ENCODE results near the gene DZIP3. TPM values are rescaled to one million over a fixed set of nuclear protein-coding genes. Genes with fewer than 3 reads are reported as not detected.
"Not testable (repeated sequence)": the region's sequence is repeated elsewhere in the genome, so short reads cannot be mapped to it uniquely, and the experiment has no call there.

The DZIP3 gene
- total and polyA plus RNA-seq, 4 donors = 0.38 to 15.5 (median 7.1) TPM

- Histone ChIP-seq H3K27me3 (ENCODE audit: control insufficient read depth in 1 of 2, insufficient read depth in 2 of 2, low read length in 1 of 2) (no peaks in the 10 kb centered on the region), H3K27ac (ENCODE audit: low read depth in 1 of 2, low read length in 2 of 2) (no peak overlapping the region), H3K9me3 (ENCODE audit: control insufficient read depth, low read length) (no peaks in the 10 kb centered on the region), H3K4me1 (ENCODE audit: control insufficient read depth in 1 of 2, insufficient read depth in 2 of 2, low read length in 2 of 2) (no peaks in the 10 kb centered on the region), H3K36me3 (ENCODE audit: control insufficient read depth in 1 of 2, insufficient read depth in 2 of 2, low read length in 1 of 2) (peaks cover 0 to 4% of the 10 kb centered on the region in 2 donors), H3K4me3 (ENCODE audit: low read length in 2 of 2) (no peak overlapping the region)
- 15 to 33% methylated on average over 2 of the region's 2 CpGs for WGBS, 2 donors
- ATAC-seq (ENCODE audit: low FRiP score) (no peak), DNase-seq (no peak)
- intact Hi-C loops (cut with DNase I) = loop anchor here (5.0 to 10.0 kb wide), 2 partner anchors 253 to 256 kb away; no protein-coding TSS in a partner anchor
Measured at GRCh38 chr3:108661699-108662098, 72.2 kb downstream of the DZIP3 start.

GRCh38 chr3:108662142-108662738, 72.7 kb downstream of the DZIP3 start:
- 17 to 19% methylated on average over 6 of the region's 6 CpGs for WGBS, 2 donors

GRCh38 chr3:108664266-108664665, 74.7 kb downstream of the DZIP3 start:
- intact Hi-C loops (cut with DNase I) = loop anchor here (5.0 to 10.0 kb wide), 2 partner anchors 251 to 253 kb away; no protein-coding TSS in a partner anchor
- DNase-seq = no peak
- Histone ChIP-seq H3K27me3 (ENCODE audit: control insufficient read depth in 1 of 2, insufficient read depth in 2 of 2, low read length in 1 of 2) (no peaks in the 10 kb centered on the region), H3K9me3 (ENCODE audit: control insufficient read depth, low read length) (no peaks in the 10 kb centered on the region), H3K27ac (ENCODE audit: low read depth in 1 of 2, low read length in 2 of 2) (no peak overlapping the region), H3K4me1 (ENCODE audit: control insufficient read depth in 1 of 2, insufficient read depth in 2 of 2, low read length in 2 of 2) (no peaks in the 10 kb centered on the region), H3K4me3 (ENCODE audit: low read length in 2 of 2) (no peak overlapping the region), H3K36me3 (ENCODE audit: control insufficient read depth in 1 of 2, insufficient read depth in 2 of 2, low read length in 1 of 2) (peaks cover 0 to 4% of the 10 kb centered on the region in 2 donors)
- ATAC-seq (ENCODE audit: low FRiP score) = no peak
- WGBS, 2 donors = 95 to 97% methylated on average over 1 of the region's 1 CpG

More at GRCh38 chr3:108662142-108662738, 72.7 kb downstream of the DZIP3 start:
- Histone ChIP-seq H3K4me1 (ENCODE audit: control insufficient read depth in 1 of 2, insufficient read depth in 2 of 2, low read length in 2 of 2) (no peaks in the 10 kb centered on the region), H3K9me3 (ENCODE audit: control insufficient read depth, low read length) (no peaks in the 10 kb centered on the region), H3K4me3 (ENCODE audit: low read length in 2 of 2) (no peak overlapping the region), H3K27ac (ENCODE audit: low read depth in 1 of 2, low read length in 2 of 2) (no peak overlapping the region), H3K36me3 (ENCODE audit: control insufficient read depth in 1 of 2, insufficient read depth in 2 of 2, low read length in 1 of 2) (peaks cover 0 to 4% of the 10 kb centered on the region in 2 donors), H3K27me3 (ENCODE audit: control insufficient read depth in 1 of 2, insufficient read depth in 2 of 2, low read length in 1 of 2) (no peaks in the 10 kb centered on the region)
- peak; percentile 86 for ATAC-seq (ENCODE audit: low FRiP score)
- intact Hi-C loops (cut with DNase I) = loop anchor here (5.0 to 10.0 kb wide), 2 partner anchors 253 to 255 kb away; no protein-coding TSS in a partner anchor
- DNase-seq = no peak

- intact Hi-C loops (cut with DNase I) = loop anchor here in 1 of 2 donors (10.0 kb wide), 1 partner anchor 247 kb away; no protein-coding TSS in a partner anchor
- Histone ChIP-seq H3K36me3 (ENCODE audit: control insufficient read depth in 1 of 2, insufficient read depth in 2 of 2, low read length in 1 of 2) (peaks cover 3 to 6% of the 10 kb centered on the region in 2 donors), H3K4me3 (ENCODE audit: low read length in 2 of 2) (no peak overlapping the region), H3K4me1 (ENCODE audit: control insufficient read depth in 1 of 2, insufficient read depth in 2 of 2, low read length in 2 of 2) (no peaks in the 10 kb centered on the region), H3K27ac (ENCODE audit: low read depth in 1 of 2, low read length in 2 of 2) (no peak overlapping the region), H3K9me3 (ENCODE audit: control insufficient read depth, low read length) (no peaks in the 10 kb centered on the region), H3K27me3 (ENCODE audit: control insufficient read depth in 1 of 2, insufficient read depth in 2 of 2, low read length in 1 of 2) (no peaks in the 10 kb centered on the region)
- no peak for DNase-seq
- ATAC-seq (ENCODE audit: low FRiP score) = no peak
- WGBS, 2 donors = 0% methylated on average over 1 of the region's 1 CpG
Measured at GRCh38 chr3:108667312-108667711, 77.8 kb downstream of the DZIP3 start.

- H3K36me3 ChIP-seq (ENCODE audit: control insufficient read depth in 1 of 2, insufficient read depth in 2 of 2, low read length in 1 of 2) = peaks cover 3 to 5% of the 10 kb centered on the region in 2 donors
- intact Hi-C loops (cut with DNase I) = loop anchor here in 1 of 2 donors (10.0 kb wide), 1 partner anchor 246 kb away; no protein-coding TSS in a partner anchor
- H3K4me1 ChIP-seq (ENCODE audit: control insufficient read depth in 1 of 2, insufficient read depth in 2 of 2, low read length in 2 of 2) = no peaks in the 10 kb centered on the region
- H3K4me3 ChIP-seq (ENCODE audit: low read length in 2 of 2) = no peak overlapping the region
- no peak for ATAC-seq (ENCODE audit: low FRiP score)
- no peak for DNase-seq
- no peaks in the 10 kb centered on the region for H3K9me3 ChIP-seq (ENCODE audit: control insufficient read depth, low read length)
- no peaks in the 10 kb centered on the region for H3K27me3 ChIP-seq (ENCODE audit: control insufficient read depth in 1 of 2, insufficient read depth in 2 of 2, low read length in 1 of 2)
- H3K27ac ChIP-seq (ENCODE audit: low read depth in 1 of 2, low read length in 2 of 2) = no peak overlapping the region
Measured at GRCh38 chr3:108669208-108669607, 79.7 kb downstream of the DZIP3 start.

GRCh38 chr3:108672701-108673100, 83.2 kb downstream of the DZIP3 start:
- ATAC-seq (ENCODE audit: low FRiP score) = no peak
- H3K4me3 ChIP-seq (ENCODE audit: low read length in 2 of 2) = no peak overlapping the region
- peaks cover 2 to 6% of the 10 kb centered on the region in 2 donors for H3K36me3 ChIP-seq (ENCODE audit: control insufficient read depth in 1 of 2, insufficient read depth in 2 of 2, low read length in 1 of 2)

GRCh38 chr3:108673988-108674661, 84.6 kb downstream of the DZIP3 start:
- no peak for ATAC-seq (ENCODE audit: low FRiP score)
- DNase-seq = no peak
- 85 to 89% methylated on average over 3 of the region's 3 CpGs for WGBS, 2 donors
- Histone ChIP-seq H3K4me1 (ENCODE audit: control insufficient read depth in 1 of 2, insufficient read depth in 2 of 2, low read length in 2 of 2) (no peaks in the 10 kb centered on the region), H3K9me3 (ENCODE audit: control insufficient read depth, low read length) (no peaks in the 10 kb centered on the region), H3K27ac (ENCODE audit: low read depth in 1 of 2, low read length in 2 of 2) (no peak overlapping the region), H3K27me3 (ENCODE audit: control insufficient read depth in 1 of 2, insufficient read depth in 2 of 2, low read length in 1 of 2) (no peaks in the 10 kb centered on the region), H3K36me3 (ENCODE audit: control insufficient read depth in 1 of 2, insufficient read depth in 2 of 2, low read length in 1 of 2) (peaks cover 2 to 10% of the 10 kb centered on the region in 2 donors), H3K4me3 (ENCODE audit: low read length in 2 of 2) (no peak overlapping the region)
- intact Hi-C loops (cut with DNase I) = no loop called here

More at GRCh38 chr3:108672701-108673100, 83.2 kb downstream of the DZIP3 start:
- no peak for DNase-seq
- intact Hi-C loops (cut with DNase I) = no loop called here
- H3K4me1 ChIP-seq (ENCODE audit: control insufficient read depth in 1 of 2, insufficient read depth in 2 of 2, low read length in 2 of 2) = no peaks in the 10 kb centered on the region
- H3K27me3 ChIP-seq (ENCODE audit: control insufficient read depth in 1 of 2, insufficient read depth in 2 of 2, low read length in 1 of 2) = no peaks in the 10 kb centered on the region
- H3K27ac ChIP-seq (ENCODE audit: low read depth in 1 of 2, low read length in 2 of 2) = no peak overlapping the region
- H3K9me3 ChIP-seq (ENCODE audit: control insufficient read depth, low read length) = no peaks in the 10 kb centered on the region

GRCh38 chr3:108677811-108678210, 88.3 kb downstream of the DZIP3 start:
- no peaks in the 10 kb centered on the region for H3K9me3 ChIP-seq (ENCODE audit: control insufficient read depth, low read length)
- no peaks in the 10 kb centered on the region for H3K4me1 ChIP-seq (ENCODE audit: control insufficient read depth in 1 of 2, insufficient read depth in 2 of 2, low read length in 2 of 2)
- intact Hi-C loops (cut with DNase I) = no loop called here
- H3K27ac ChIP-seq (ENCODE audit: low read depth in 1 of 2, low read length in 2 of 2) = no peak overlapping the region
- ATAC-seq (ENCODE audit: low FRiP score) = no peak
- H3K4me3 ChIP-seq (ENCODE audit: low read length in 2 of 2) = no peak overlapping the region
- DNase-seq = no peak
- peaks cover 0 to 6% of the 10 kb centered on the region in 2 donors for H3K36me3 ChIP-seq (ENCODE audit: control insufficient read depth in 1 of 2, insufficient read depth in 2 of 2, low read length in 1 of 2)
- 90% methylated on average over 1 of the region's 1 CpG for whole genome bisulfite sequencing, 2 donors
- no peaks in the 10 kb centered on the region for H3K27me3 ChIP-seq (ENCODE audit: control insufficient read depth in 1 of 2, insufficient read depth in 2 of 2, low read length in 1 of 2)

- DNase-seq; intact Hi-C loops (cut with DNase I); H3K9me3 ChIP-seq (ENCODE audit: control insufficient read depth, low read length); ATAC-seq (ENCODE audit: low FRiP score); H3K27me3 ChIP-seq (ENCODE audit: control insufficient read depth in 1 of 2, insufficient read depth in 2 of 2, low read length in 1 of 2); H3K4me3 ChIP-seq (ENCODE audit: low read length in 2 of 2); H3K36me3 ChIP-seq (ENCODE audit: control insufficient read depth in 1 of 2, insufficient read depth in 2 of 2, low read length in 1 of 2); H3K4me1 ChIP-seq (ENCODE audit: control insufficient read depth in 1 of 2, insufficient read depth in 2 of 2, low read length in 2 of 2); H3K27ac ChIP-seq (ENCODE audit: low read depth in 1 of 2, low read length in 2 of 2): not testable (repeated sequence)
- 55 to 57% methylated on average over 2 of the region's 2 CpGs for WGBS, 2 donors
Measured at GRCh38 chr3:108692286-108692685, 102.8 kb downstream of the DZIP3 start.

Measured in aorta (tissue), 5 donors.